HepG2 (cell line): ENCODE data around the gene HRG. TPM values are rescaled to one million over a fixed set of nuclear protein-coding genes. Genes with fewer than 3 reads are reported as not detected.

Experiments used
- BRCA1 ChIP-seq: sonication (generic); formaldehyde crosslinking; IDR thresholded peaks from 2 replicates; pipeline ENCODE4 v1.4.0; 2020; ENCODE audit warnings: missing genetic modification reagents
- ETV6 ChIP-seq: sonication (generic); formaldehyde crosslinking; conservative IDR thresholded peaks from 2 replicates; pipeline ENCODE4 v1.4.0; 2020; ENCODE audit warnings: missing genetic modification reagents
- GATAD2A ChIP-seq: IDR thresholded peaks from 2 replicates; pipeline ENCODE4 v1.6.1; 2016
- HOXA5 ChIP-seq: sonication (generic); formaldehyde crosslinking; IDR thresholded peaks from 2 replicates; pipeline ENCODE4 v1.4.0; 2020; ENCODE audit warnings: missing genetic modification reagents
- KDM6A ChIP-seq: IDR thresholded peaks from 2 replicates; pipeline ENCODE4 v1.6.1; 2016; ENCODE audit warnings: low read depth
- KLF11 ChIP-seq: IDR thresholded peaks from 2 replicates; pipeline ENCODE4 v1.6.1; 2016; ENCODE audit warnings: missing compliant biosample characterization
- MAZ ChIP-seq, 2 experiments: sonication (generic) in 1 of 2; formaldehyde crosslinking in 1 of 2; IDR thresholded peaks; 2 replicates each; pipeline versions ENCODE4 v1.5.0 to v1.6.1; 2012 to 2020; ENCODE audit warnings: low read depth in 2 of 2, mild to moderate bottlenecking in 2 of 2, borderline replicate concordance in 1 of 2, improper control_type of control experiment in 1 of 2, low read length in 1 of 2, missing genetic modification reagents in 1 of 2, moderate library complexity in 1 of 2
- NCOR1 ChIP-seq: fragments of 200-600 bp; sonication (generic); IDR thresholded peaks from 2 replicates; pipeline ENCODE4 v1.7.0; 2017; ENCODE audit warnings: antibody characterized with exemption, low read length, borderline replicate concordance
- NFE2 ChIP-seq: sonication (generic); formaldehyde crosslinking; IDR thresholded peaks from 2 replicates; pipeline ENCODE4 v1.4.0; 2020; ENCODE audit warnings: missing genetic modification reagents
- SRSF4 ChIP-seq: fragments of 200-400 bp; formaldehyde crosslinking; IDR thresholded peaks from one replicate; pipeline ENCODE4 v1.6.1; 2018; ENCODE audit warnings: mild to moderate bottlenecking, low read depth, low read length, moderate library complexity; ENCODE audit not compliant: poor library complexity, severe bottlenecking
- TEAD2 ChIP-seq: sonication (generic); formaldehyde crosslinking; IDR thresholded peaks from 2 replicates; pipeline ENCODE4 v1.9.0; 2021; ENCODE audit warnings: missing genetic modification reagents
- ZBTB7B ChIP-seq: sonication (generic); formaldehyde crosslinking; IDR thresholded peaks from 2 replicates; pipeline ENCODE4 v1.4.0; 2020; ENCODE audit warnings: missing genetic modification reagents
- ZNF138 ChIP-seq: sonication (generic); formaldehyde crosslinking; IDR thresholded peaks from 2 replicates; pipeline ENCODE4 v1.5.0; 2020; ENCODE audit warnings: mild to moderate bottlenecking, low read depth, missing genetic modification reagents
- ZNF232 ChIP-seq: sonication (generic); formaldehyde crosslinking; IDR thresholded peaks from 2 replicates; pipeline ENCODE4 v1.4.0; 2020; ENCODE audit warnings: missing genetic modification reagents, borderline replicate concordance
- ZNF510 ChIP-seq: sonication (generic); formaldehyde crosslinking; IDR thresholded peaks from 2 replicates; pipeline ENCODE4 v1.4.0; 2020; ENCODE audit warnings: low read depth, mild to moderate bottlenecking, missing genetic modification reagents
- ZNF816 ChIP-seq: sonication (generic); formaldehyde crosslinking; IDR thresholded peaks from 2 replicates; pipeline ENCODE4 v1.8.0; 2022; ENCODE audit warnings: missing genetic modification reagents, mild to moderate bottlenecking, borderline replicate concordance
- polyA plus RNA-seq, 8 experiments: library from polyadenylated mRNA; depleted of rRNA in 3 of 8; stranded (reverse) in 7 of 8; unstranded in 1 of 8; fragments of >200 nt; fragmentation: Illumina TruSeq in 4 of 8; extraction: Trizol in 4 of 8; gene quantifications; 2 replicates each; pipeline versions ENCODE4 v1.2.1 to v1.2.3, GENCODE V29; 2011 to 2016; ENCODE audit warnings: low read depth in 4 of 8, missing spikeins in 1 of 8, mixed read lengths in 1 of 8; ENCODE audit not compliant: insufficient read depth in 1 of 8
- total RNA-seq, 5 experiments: library from RNA; depleted of rRNA; stranded (reverse); fragments of >200 nt; fragmentation: Illumina TruSeq; extraction: Trizol; gene quantifications; 2 replicates each; pipeline ENCODE4 v1.2.3, GENCODE V29; 2016; ENCODE audit warnings: low read depth in 1 of 5
- TF ChIP-seq, protein P1 (sequence below): sonication (generic); formaldehyde crosslinking; IDR thresholded peaks from 2 replicates; pipeline ENCODE4 v1.4.0; 2020; ENCODE audit warnings: missing genetic modification reagents
- TF ChIP-seq, protein P2 (sequence below), 2 experiments: sonication (generic) in 1 of 2; formaldehyde crosslinking in 1 of 2; IDR thresholded peaks; 2 replicates each; pipeline versions ENCODE4 v1.5.1 to v1.6.1; 2011 to 2020; ENCODE audit warnings: borderline replicate concordance in 1 of 2, low read depth in 1 of 2, low read length in 1 of 2, mild to moderate bottlenecking in 1 of 2, missing genetic modification reagents in 1 of 2, moderate library complexity in 1 of 2
- TF ChIP-seq, protein P3 (sequence below): sonication (generic); formaldehyde crosslinking; IDR thresholded peaks from 2 replicates; pipeline ENCODE4 v1.5.0; 2020; ENCODE audit warnings: mild to moderate bottlenecking, missing genetic modification reagents
- TF ChIP-seq, protein P4 (sequence below): sonication (generic); formaldehyde crosslinking; IDR thresholded peaks from 2 replicates; pipeline ENCODE4 v1.8.0; 2022; ENCODE audit warnings: missing genetic modification reagents, mild to moderate bottlenecking, borderline replicate concordance

The HRG gene
- total and polyA plus RNA-seq, 2 of the 13 experiments (the other 11 are each of a cell fraction or from before 2014, with no cell fraction given), result 0.09 to 0.11 TPM

DNA sequence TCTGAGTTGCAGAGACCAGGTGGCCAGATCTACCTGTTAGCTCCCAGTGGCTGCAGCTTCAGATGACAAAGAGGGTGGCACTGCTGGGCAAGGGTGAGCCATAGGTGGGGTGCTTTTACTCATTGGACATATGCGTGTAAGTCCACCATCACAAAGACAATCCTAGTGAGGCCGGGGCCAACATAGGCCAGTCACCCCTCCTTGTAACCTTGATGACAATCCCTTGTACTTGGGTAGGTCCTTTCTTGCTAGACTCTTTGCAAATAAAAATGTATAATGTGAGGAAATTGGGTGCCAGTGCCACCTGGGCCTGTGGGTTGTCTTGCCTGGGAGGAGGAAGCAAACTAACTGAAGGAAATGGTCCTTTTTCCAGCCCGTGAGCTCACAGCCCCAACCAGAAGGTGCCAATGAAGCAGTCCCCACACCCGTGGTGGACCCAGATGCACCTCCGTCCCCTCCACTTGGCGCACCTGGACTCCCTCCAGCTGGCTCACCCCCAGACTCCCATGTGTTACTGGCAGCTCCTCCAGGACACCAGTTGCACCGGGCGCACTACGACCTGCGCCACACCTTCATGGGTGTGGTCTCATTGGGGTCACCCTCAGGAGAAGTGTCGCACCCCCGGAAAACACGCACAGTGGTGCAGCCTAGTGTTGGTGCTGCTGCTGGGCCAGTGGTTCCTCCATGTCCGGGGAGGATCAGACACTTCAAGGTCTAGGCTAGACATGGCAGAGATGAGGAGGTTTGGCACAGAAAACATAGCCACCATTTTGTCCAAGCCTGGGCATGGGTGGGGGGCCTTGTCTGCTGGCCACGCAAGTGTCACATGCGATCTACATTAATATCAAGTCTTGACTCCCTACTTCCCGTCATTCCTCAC is 45.4 kb upstream of the HRG start (continued):
- TF ChIP-seq KLF11 (0 out of 2 replicates have a peak, but pooled peaks have one; percentile 10), MAZ (IDR thresholded peaks at IDR 0.05; ENCODE audit: borderline replicate concordance, low read depth, low read length) (no peak), MAZ (CRISPR knock-in tag; IDR thresholded peaks at IDR 0.05; ENCODE audit: low read depth) (peak; percentile 68; the same call in 1 of the 2 replicates), SRSF4 (peak; percentile 97), NCOR1 (no peak), ZNF232 (CRISPR knock-in tag) (peak; percentile 6; the same call in 1 of the 2 replicates), ZNF138 (CRISPR knock-in tag) (no peak), TEAD2 (CRISPR knock-in tag) (no peak), KDM6A (CRISPR knock-in tag) (no peak), ZNF510 (CRISPR knock-in tag) (peak; percentile 55; the same call in 1 of the 2 replicates), BRCA1 (CRISPR knock-in tag) (peak; percentile 27; the same call in 1 of the 2 replicates), NFE2 (CRISPR knock-in tag) (no peak), HOXA5 (CRISPR knock-in tag) (no peak), GATAD2A (CRISPR knock-in tag) (no peak), ZNF816 (no peak), ETV6 (no peak), ZBTB7B (CRISPR knock-in tag) (no peak)
- TF ChIP-seq, protein P1, sequence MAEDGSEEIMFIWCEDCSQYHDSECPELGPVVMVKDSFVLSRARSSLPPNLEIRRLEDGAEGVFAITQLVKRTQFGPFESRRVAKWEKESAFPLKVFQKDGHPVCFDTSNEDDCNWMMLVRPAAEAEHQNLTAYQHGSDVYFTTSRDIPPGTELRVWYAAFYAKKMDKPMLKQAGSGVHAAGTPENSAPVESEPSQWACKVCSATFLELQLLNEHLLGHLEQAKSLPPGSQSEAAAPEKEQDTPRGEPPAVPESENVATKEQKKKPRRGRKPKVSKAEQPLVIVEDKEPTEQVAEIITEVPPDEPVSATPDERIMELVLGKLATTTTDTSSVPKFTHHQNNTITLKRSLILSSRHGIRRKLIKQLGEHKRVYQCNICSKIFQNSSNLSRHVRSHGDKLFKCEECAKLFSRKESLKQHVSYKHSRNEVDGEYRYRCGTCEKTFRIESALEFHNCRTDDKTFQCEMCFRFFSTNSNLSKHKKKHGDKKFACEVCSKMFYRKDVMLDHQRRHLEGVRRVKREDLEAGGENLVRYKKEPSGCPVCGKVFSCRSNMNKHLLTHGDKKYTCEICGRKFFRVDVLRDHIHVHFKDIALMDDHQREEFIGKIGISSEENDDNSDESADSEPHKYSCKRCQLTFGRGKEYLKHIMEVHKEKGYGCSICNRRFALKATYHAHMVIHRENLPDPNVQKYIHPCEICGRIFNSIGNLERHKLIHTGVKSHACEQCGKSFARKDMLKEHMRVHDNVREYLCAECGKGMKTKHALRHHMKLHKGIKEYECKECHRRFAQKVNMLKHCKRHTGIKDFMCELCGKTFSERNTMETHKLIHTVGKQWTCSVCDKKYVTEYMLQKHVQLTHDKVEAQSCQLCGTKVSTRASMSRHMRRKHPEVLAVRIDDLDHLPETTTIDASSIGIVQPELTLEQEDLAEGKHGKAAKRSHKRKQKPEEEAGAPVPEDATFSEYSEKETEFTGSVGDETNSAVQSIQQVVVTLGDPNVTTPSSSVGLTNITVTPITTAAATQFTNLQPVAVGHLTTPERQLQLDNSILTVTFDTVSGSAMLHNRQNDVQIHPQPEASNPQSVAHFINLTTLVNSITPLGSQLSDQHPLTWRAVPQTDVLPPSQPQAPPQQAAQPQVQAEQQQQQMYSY (CRISPR knock-in tag), result no peak
- TF ChIP-seq, protein P2, sequence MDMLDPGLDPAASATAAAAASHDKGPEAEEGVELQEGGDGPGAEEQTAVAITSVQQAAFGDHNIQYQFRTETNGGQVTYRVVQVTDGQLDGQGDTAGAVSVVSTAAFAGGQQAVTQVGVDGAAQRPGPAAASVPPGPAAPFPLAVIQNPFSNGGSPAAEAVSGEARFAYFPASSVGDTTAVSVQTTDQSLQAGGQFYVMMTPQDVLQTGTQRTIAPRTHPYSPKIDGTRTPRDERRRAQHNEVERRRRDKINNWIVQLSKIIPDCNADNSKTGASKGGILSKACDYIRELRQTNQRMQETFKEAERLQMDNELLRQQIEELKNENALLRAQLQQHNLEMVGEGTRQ (IDR thresholded peaks at IDR 0.05; ENCODE audit: low read depth, low read length), result no peak
- TF ChIP-seq, protein P2 (CRISPR knock-in tag; IDR thresholded peaks at IDR 0.05; ENCODE audit: borderline replicate concordance), result no peak
- TF ChIP-seq, protein P3, sequence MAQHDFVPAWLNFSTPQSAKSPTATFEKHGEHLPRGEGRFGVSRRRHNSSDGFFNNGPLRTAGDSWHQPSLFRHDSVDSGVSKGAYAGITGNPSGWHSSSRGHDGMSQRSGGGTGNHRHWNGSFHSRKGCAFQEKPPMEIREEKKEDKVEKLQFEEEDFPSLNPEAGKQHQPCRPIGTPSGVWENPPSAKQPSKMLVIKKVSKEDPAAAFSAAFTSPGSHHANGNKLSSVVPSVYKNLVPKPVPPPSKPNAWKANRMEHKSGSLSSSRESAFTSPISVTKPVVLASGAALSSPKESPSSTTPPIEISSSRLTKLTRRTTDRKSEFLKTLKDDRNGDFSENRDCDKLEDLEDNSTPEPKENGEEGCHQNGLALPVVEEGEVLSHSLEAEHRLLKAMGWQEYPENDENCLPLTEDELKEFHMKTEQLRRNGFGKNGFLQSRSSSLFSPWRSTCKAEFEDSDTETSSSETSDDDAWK (CRISPR knock-in tag), result no peak
- TF ChIP-seq, protein P4, sequence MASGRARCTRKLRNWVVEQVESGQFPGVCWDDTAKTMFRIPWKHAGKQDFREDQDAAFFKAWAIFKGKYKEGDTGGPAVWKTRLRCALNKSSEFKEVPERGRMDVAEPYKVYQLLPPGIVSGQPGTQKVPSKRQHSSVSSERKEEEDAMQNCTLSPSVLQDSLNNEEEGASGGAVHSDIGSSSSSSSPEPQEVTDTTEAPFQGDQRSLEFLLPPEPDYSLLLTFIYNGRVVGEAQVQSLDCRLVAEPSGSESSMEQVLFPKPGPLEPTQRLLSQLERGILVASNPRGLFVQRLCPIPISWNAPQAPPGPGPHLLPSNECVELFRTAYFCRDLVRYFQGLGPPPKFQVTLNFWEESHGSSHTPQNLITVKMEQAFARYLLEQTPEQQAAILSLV (CRISPR knock-in tag), result no peak
